DND-41 (cell line): ENCODE measurements around the gene DNAH11.

ENCODE experiments used
- CTCF ChIP-seq: IDR thresholded peaks from 2 replicates; pipeline ENCODE4 v1.5.1; 2012; ENCODE audit warnings: borderline replicate concordance, low read length, moderate library complexity, mild to moderate bottlenecking; ENCODE audit not compliant: poor library complexity, severe bottlenecking; ENCODE audit errors: extremely low read depth
- EZH2 ChIP-seq: IDR thresholded peaks from 3 replicates; pipeline ENCODE4 v1.6.1; 2012; ENCODE audit warnings: borderline replicate concordance, low read depth, mild to moderate bottlenecking, moderate library complexity, low read length, inconsistent platforms; ENCODE audit not compliant: severe bottlenecking

GRCh38 chr7:21565614-21566013 is 22.8 kb downstream of the DNAH11 start:
- TF ChIP-seq CTCF (no peak), EZH2 (no peak)
